Measurements from ENCODE around the gene APLNR.

Gene APLNR

GRCh38 chr11:57219021-57219627 lies 17.9 kb downstream of the APLNR start:
- Histone ChIP-seq H4K20me1 (ENCODE audit: insufficient read depth, low read length) (no peaks in the 10 kb centered on the region), H3F3A (ENCODE audit: insufficient read depth, low read length) (no peaks in the 10 kb centered on the region), H3K4me3 (ENCODE audit: low read depth, low read length, poor library complexity, severe bottlenecking) (no peak overlapping the region), H3K4me1 (ENCODE audit: insufficient read depth, low read length, severe bottlenecking) (no peaks in the 10 kb centered on the region), H3K36me3 (ENCODE audit: insufficient read depth, low read length) (no peaks in the 10 kb centered on the region), H3K27me3 (ENCODE audit: insufficient read depth, low read length) (no peaks in the 10 kb centered on the region), H3K27ac (ENCODE audit: low read depth, low read length, poor library complexity, severe bottlenecking) (no peak overlapping the region), H2AFZ (ENCODE audit: low read length) (no peak overlapping the region), H3K4me2 (ENCODE audit: low read length) (no peak overlapping the region), H3K79me2 (ENCODE audit: insufficient read depth, low read length) (no peaks in the 10 kb centered on the region), H3K9me2 (ENCODE audit: low read depth, low read length) (no peaks in the 10 kb centered on the region), H3K9me3 (ENCODE audit: low read length) (no peaks in the 10 kb centered on the region), H3K9ac (ENCODE audit: low read length) (no peak overlapping the region)
- no peak for TF ChIP-seq CTCF (IDR thresholded peaks at IDR 0.05; ENCODE audit: low read length)

GRCh38 chr11:57217053-57217452 lies 20.0 kb downstream of the APLNR start:
- Histone ChIP-seq H3K79me2 (ENCODE audit: insufficient read depth, low read length) (no peaks in the 10 kb centered on the region), H3K9ac (ENCODE audit: low read length) (no peak overlapping the region), H3K4me1 (ENCODE audit: insufficient read depth, low read length, severe bottlenecking) (peaks cover 12% of the 10 kb centered on the region), H4K20me1 (ENCODE audit: insufficient read depth, low read length) (no peaks in the 10 kb centered on the region), H3K9me2 (ENCODE audit: low read depth, low read length) (no peaks in the 10 kb centered on the region), H2AFZ (ENCODE audit: low read length) (no peak overlapping the region), H3K9me3 (ENCODE audit: low read length) (no peaks in the 10 kb centered on the region), H3K27me3 (ENCODE audit: insufficient read depth, low read length) (no peaks in the 10 kb centered on the region), H3K36me3 (ENCODE audit: insufficient read depth, low read length) (no peaks in the 10 kb centered on the region), H3K4me2 (ENCODE audit: low read length) (no peak overlapping the region), H3K27ac (ENCODE audit: low read depth, low read length, poor library complexity, severe bottlenecking) (no peak overlapping the region), H3F3A (ENCODE audit: insufficient read depth, low read length) (no peaks in the 10 kb centered on the region), H3K4me3 (ENCODE audit: low read depth, low read length, poor library complexity, severe bottlenecking) (no peak overlapping the region)
- TF ChIP-seq CTCF (IDR thresholded peaks at IDR 0.05; ENCODE audit: low read length), result no peak
- TF ChIP-seq EZH2 (IDR thresholded peaks at IDR 0.05; ENCODE audit: borderline replicate concordance, low read length), result no peak

- Histone ChIP-seq H3K27ac (ENCODE audit: low read depth, low read length, poor library complexity, severe bottlenecking) (no peak overlapping the region), H3K79me2 (ENCODE audit: insufficient read depth, low read length) (no peaks in the 10 kb centered on the region), H2AFZ (ENCODE audit: low read length) (no peak overlapping the region), H3K9me2 (ENCODE audit: low read depth, low read length) (no peaks in the 10 kb centered on the region), H3K36me3 (ENCODE audit: insufficient read depth, low read length) (no peaks in the 10 kb centered on the region), H3K4me1 (ENCODE audit: insufficient read depth, low read length, severe bottlenecking) (peaks cover 12% of the 10 kb centered on the region), H4K20me1 (ENCODE audit: insufficient read depth, low read length) (no peaks in the 10 kb centered on the region), H3K4me3 (ENCODE audit: low read depth, low read length, poor library complexity, severe bottlenecking) (no peak overlapping the region), H3K27me3 (ENCODE audit: insufficient read depth, low read length) (no peaks in the 10 kb centered on the region), H3K9me3 (ENCODE audit: low read length) (no peaks in the 10 kb centered on the region), H3K9ac (ENCODE audit: low read length) (no peak overlapping the region), H3K4me2 (ENCODE audit: low read length) (no peak overlapping the region), H3F3A (ENCODE audit: insufficient read depth, low read length) (no peaks in the 10 kb centered on the region)
- TF ChIP-seq EZH2 (IDR thresholded peaks at IDR 0.05; ENCODE audit: borderline replicate concordance, low read length) (no peak), CTCF (IDR thresholded peaks at IDR 0.05; ENCODE audit: low read length) (no peak)
These were observed 20.6 kb downstream of the APLNR start for GRCh38 chr11:57216463-57216862.
